H1 (cell line): Measurements from ENCODE around the gene MBNL2. TPM values are rescaled to one million over a fixed set of nuclear protein-coding genes. Genes with fewer than 3 reads are reported as not detected.

Source experiments
- CTCF ChIA-PET: fragments of 300-600 bp; sonication (Branson Sonifier 250); formaldehyde crosslinking; loops from one replicate; lab custom pipeline; 2021; ENCODE audit not compliant: partially characterized antibody; lab: Charles Lee
- POLR2A ChIA-PET: fragments of 300-600 bp; sonication (Branson Sonifier 250); formaldehyde crosslinking; loops from one replicate; lab custom pipeline; 2021; ENCODE audit warnings: inconsistent platforms; ENCODE audit not compliant: partially characterized antibody; lab: Charles Lee
- DNase-seq, 2 experiments: peaks; one replicate each; pipeline versions ENCODE4 v3.0.0 to v3.0.0-alpha.2; 2010 to 2022; ENCODE audit warnings: low spot score in 2 of 2, low read depth in 1 of 2, mixed read lengths in 1 of 2
- FAIRE-seq: peaks from 2 replicates; lab custom pipeline; 2011; peaks lifted over from hg19 to GRCh38; lab: Jason Lieb, UNC
- H2AFZ ChIP-seq: 2 replicates; pipeline ENCODE4 v1.8.1; 2012; ENCODE audit warnings: low read length, inconsistent platforms
- H2AK5ac ChIP-seq: 2 replicates; pipeline ENCODE4 v1.6.1; 2013; ENCODE audit warnings: low read depth, low read length
- H2BK120ac ChIP-seq: replicated peaks from 2 replicates; pipeline ENCODE3; 2013; ENCODE audit warnings: low read depth, low read length, inconsistent platforms
- H2BK12ac ChIP-seq: 2 replicates; pipeline ENCODE4 v1.6.1; 2013; ENCODE audit warnings: low read depth, low read length
- H2BK15ac ChIP-seq: 2 replicates; pipeline ENCODE4 v1.6.1; 2013; ENCODE audit warnings: low read length
- H2BK20ac ChIP-seq: 2 replicates; pipeline ENCODE4 v1.6.1; 2013; ENCODE audit warnings: low read length
- H2BK5ac ChIP-seq: 2 replicates; pipeline ENCODE4 v1.6.1; 2013; ENCODE audit warnings: low read depth, low read length
- H3K14ac ChIP-seq: 2 replicates; pipeline ENCODE4 v1.6.1; 2013; ENCODE audit warnings: inconsistent platforms; ENCODE audit not compliant: insufficient read length
- H3K18ac ChIP-seq: 2 replicates; pipeline ENCODE4 v1.6.1; 2013; ENCODE audit warnings: low read length; ENCODE audit errors: extremely low read depth
- H3K23ac ChIP-seq: 2 replicates; pipeline ENCODE4 v1.6.1; 2013; ENCODE audit warnings: inconsistent platforms; ENCODE audit not compliant: insufficient read length
- H3K23me2 ChIP-seq: 2 replicates; pipeline ENCODE4 v1.6.1; 2013; ENCODE audit warnings: low read depth, low read length
- H3K27ac ChIP-seq: 2 replicates; pipeline ENCODE4 v1.6.1; 2011; ENCODE audit warnings: low read depth, low read length, inconsistent platforms
- H3K27me3 ChIP-seq, 4 experiments: replicated peaks in 1 of 4; 1 replicate in 1 of 4; 2 replicates in 3 of 4; pipeline versions ENCODE4 v1.6.1 to v1.8.1; 2011 to 2013; ENCODE audit warnings: low read length in 3 of 4, mild to moderate bottlenecking in 3 of 4, inconsistent platforms in 2 of 4, mixed read lengths in 2 of 4, moderate library complexity in 1 of 4; ENCODE audit not compliant: control insufficient read depth in 3 of 4, insufficient read depth in 3 of 4; ENCODE audit errors: extremely low read depth in 1 of 4
- H3K36me3 ChIP-seq, 4 experiments: 2 replicates each; pipeline versions ENCODE4 v1.6.1 to v1.8.1; 2011 to 2013; ENCODE audit warnings: mild to moderate bottlenecking in 4 of 4, low read length in 3 of 4, moderate library complexity in 2 of 4, control low read depth in 1 of 4, inconsistent platforms in 1 of 4; ENCODE audit not compliant: insufficient read depth in 4 of 4, control insufficient read depth in 2 of 4
- H3K4ac ChIP-seq: replicated peaks from 2 replicates; pipeline ENCODE3; 2013; ENCODE audit warnings: low read length, low read depth, mixed read lengths, inconsistent platforms; ENCODE audit not compliant: insufficient read length
- H3K4me1 ChIP-seq, 4 experiments: replicated peaks in 1 of 4; 1 replicate in 1 of 4; 2 replicates in 3 of 4; pipeline versions ENCODE4 v1.6.1 to v1.8.1; 2011 to 2013; ENCODE audit warnings: low read length in 3 of 4, inconsistent platforms in 2 of 4, mixed read lengths in 1 of 4; ENCODE audit not compliant: insufficient read depth in 4 of 4, control insufficient read depth in 3 of 4
- H3K4me2 ChIP-seq, 2 experiments: 2 replicates each; pipeline versions ENCODE4 v1.6.1 to v1.8.1; 2011 to 2013; ENCODE audit warnings: low read depth in 2 of 2, low read length in 2 of 2, control low read depth in 1 of 2, inconsistent platforms in 1 of 2, mild to moderate bottlenecking in 1 of 2; ENCODE audit not compliant: insufficient read depth in 1 of 2
- H3K4me3 ChIP-seq, 4 experiments: fragments of 200-600, 300-600 bp in 1 of 4; sonication (generic), shearing (Covaris generic), sonication (Bioruptor Twin) in 1 of 4; 2 replicates each; pipeline versions ENCODE4 v1.5.1 to v1.8.1; 2011 to 2016; ENCODE audit warnings: low read length in 4 of 4, low read depth in 3 of 4, control low read depth in 2 of 4, inconsistent platforms in 2 of 4, mild to moderate bottlenecking in 2 of 4, mixed read lengths in 1 of 4, moderate library complexity in 1 of 4; ENCODE audit not compliant: insufficient read depth in 2 of 4; ENCODE audit errors: extremely low read depth in 1 of 4
- H3K56ac ChIP-seq: replicated peaks from 2 replicates; pipeline ENCODE3; 2013; ENCODE audit warnings: low read depth, mild to moderate bottlenecking, mixed read lengths, low read length, inconsistent platforms; ENCODE audit not compliant: insufficient read length
- H3K79me1 ChIP-seq: 2 replicates; pipeline ENCODE4 v1.6.1; 2013; ENCODE audit warnings: low read depth, low read length, control low read depth
- H3K79me2 ChIP-seq, 2 experiments: 2 replicates each; pipeline versions ENCODE4 v1.6.1 to v1.8.1; 2012 to 2013; ENCODE audit warnings: low read length in 2 of 2, mild to moderate bottlenecking in 2 of 2, inconsistent platforms in 1 of 2; ENCODE audit not compliant: insufficient read depth in 2 of 2, control insufficient read depth in 1 of 2
- H3K9ac ChIP-seq, 4 experiments: replicated peaks in 1 of 4; 1 replicate in 1 of 4; 2 replicates in 3 of 4; pipeline versions ENCODE4 v1.6.1 to v1.8.1; 2011 to 2013; ENCODE audit warnings: low read depth in 3 of 4, low read length in 3 of 4, control low read depth in 2 of 4, mild to moderate bottlenecking in 2 of 4, moderate library complexity in 2 of 4, inconsistent platforms in 1 of 4; ENCODE audit errors: extremely low read depth in 1 of 4
- H3K9me3 ChIP-seq, 2 experiments: 2 replicates each; pipeline versions ENCODE4 v1.6.1 to v1.8.1; 2012 to 2013; ENCODE audit warnings: mild to moderate bottlenecking in 2 of 2, moderate library complexity in 2 of 2, control low read depth in 1 of 2, inconsistent platforms in 1 of 2, low read depth in 1 of 2, low read length in 1 of 2, mixed read lengths in 1 of 2; ENCODE audit not compliant: insufficient read depth in 2 of 2
- H4K20me1 ChIP-seq, 2 experiments: replicated peaks in 1 of 2; 2 replicates each; pipeline versions ENCODE3 to v1.8.1; 2011 to 2013; ENCODE audit warnings: inconsistent platforms in 2 of 2, low read length in 2 of 2, mild to moderate bottlenecking in 1 of 2; ENCODE audit not compliant: insufficient read depth in 2 of 2, control insufficient read depth in 1 of 2
- H4K5ac ChIP-seq: 2 replicates; pipeline ENCODE4 v1.6.1; 2013; ENCODE audit warnings: low read length, low read depth, mixed read lengths, inconsistent platforms; ENCODE audit not compliant: insufficient read length
- H4K8ac ChIP-seq: 2 replicates; pipeline ENCODE4 v1.8.0; 2013; ENCODE audit warnings: mild to moderate bottlenecking, moderate library complexity, low read length, inconsistent platforms; ENCODE audit not compliant: insufficient read depth; ENCODE audit errors: extremely low read depth
- H4K91ac ChIP-seq: replicated peaks from 2 replicates; pipeline ENCODE3; 2013; ENCODE audit warnings: low read length, mixed read lengths, inconsistent platforms; ENCODE audit not compliant: insufficient read length
- CBX8 ChIP-seq: fragments of 300-800, 300-1000 bp; sonication (generic); IDR thresholded peaks from 2 replicates; pipeline ENCODE4 v1.7.1; 2016; ENCODE audit warnings: low read depth, low read length, borderline replicate concordance
- CREB1 ChIP-seq: IDR thresholded peaks from 2 replicates; pipeline ENCODE4 v1.6.1; 2012; ENCODE audit warnings: inconsistent platforms
- EP300 ChIP-seq, 2 experiments: IDR thresholded peaks; 1 replicate in 1 of 2; 2 replicates in 1 of 2; pipeline ENCODE4 v1.6.1; 2011 to 2012; ENCODE audit warnings: low read depth in 2 of 2, low read length in 2 of 2, mild to moderate bottlenecking in 2 of 2, borderline replicate concordance in 1 of 2, inconsistent platforms in 1 of 2, moderate library complexity in 1 of 2
- JUND ChIP-seq: IDR thresholded peaks from 2 replicates; pipeline ENCODE4 v1.6.1; 2011; ENCODE audit warnings: mild to moderate bottlenecking, improper control_type of control experiment, low read length
- KDM1A ChIP-seq: fragments of 200-600, 300-600 bp; sonication (generic); IDR thresholded peaks from 2 replicates; pipeline ENCODE4 v1.7.1; 2016; ENCODE audit warnings: mild to moderate bottlenecking, low read length, borderline replicate concordance
- MAFK ChIP-seq: IDR thresholded peaks from 2 replicates; pipeline ENCODE4 v1.6.1; 2012; ENCODE audit warnings: low read depth, mild to moderate bottlenecking, improper control_type of control experiment, low read length
- RAD21 ChIP-seq, 2 experiments: IDR thresholded peaks in 1 of 2; conservative IDR thresholded peaks in 1 of 2; 2 replicates each; pipeline ENCODE4 v1.6.1; 2011; ENCODE audit warnings: low read depth in 2 of 2, low read length in 2 of 2, improper control_type of control experiment in 1 of 2, inconsistent platforms in 1 of 2, mild to moderate bottlenecking in 1 of 2, moderate library complexity in 1 of 2
- RXRA ChIP-seq: IDR thresholded peaks from 2 replicates; pipeline ENCODE4 v1.6.1; 2011; ENCODE audit warnings: low read depth, mild to moderate bottlenecking, low read length, moderate library complexity; ENCODE audit not compliant: insufficient read depth
- TCF12 ChIP-seq: IDR thresholded peaks from 2 replicates; pipeline ENCODE4 v1.6.1; 2011; ENCODE audit warnings: low read depth, mild to moderate bottlenecking, low read length
- WGBS, 2 experiments: shearing (Covaris generic) in 1 of 2; methylation state at CpG; one replicate each; pipeline versions ENCODE4 v1.1.6 to v1.1.7; 2013 to 2015; ENCODE audit warnings: low lambda C conversion rate in 2 of 2, mixed read lengths in 2 of 2, inconsistent platforms in 1 of 2, low coverage in 1 of 2, missing lambda C conversion rate in 1 of 2; ENCODE audit not compliant: insufficient replicate concordance in 2 of 2, insufficient coverage in 1 of 2, insufficient read length in 1 of 2; ENCODE audit errors: extremely low coverage in 1 of 2, missing lambda C conversion rate in 1 of 2; 5-methylcytosine and 5-hydroxymethylcytosine counted together
- polyA plus RNA-seq, 7 experiments: library from polyadenylated mRNA; depleted of rRNA in 3 of 7; stranded (reverse) in 5 of 7; unstranded in 2 of 7; fragments of >200 nt in 5 of 7; fragments of 200-250 nt in 2 of 7; gene quantifications; 1 replicate in 5 of 7; 2 replicates in 1 of 7; 4 replicates in 1 of 7; pipeline versions ENCODE4 v1.2.1 to v1.2.3, GENCODE V29; 2011 to 2013; ENCODE audit warnings: missing spikeins in 2 of 7, mixed read lengths in 2 of 7
- total RNA-seq: library from RNA; stranded (reverse); fragmentation: NEBNext Ultra II Directional; extraction: Animal tissue kit (Norgen Biotek cat#: 25700); gene quantifications from 2 replicates; pipeline ENCODE4 v1.2.1, GENCODE V29; 2021
- TF ChIP-seq, protein P1 (sequence below): IDR thresholded peaks from 2 replicates; pipeline ENCODE4 v1.6.1; 2012; ENCODE audit warnings: low read length, inconsistent platforms
- TF ChIP-seq, protein P2 (sequence below): IDR thresholded peaks from 2 replicates; pipeline ENCODE4 v1.6.1; 2012; ENCODE audit warnings: inconsistent platforms

MBNL2 gene
- total and polyA plus RNA-seq, 2 of the 8 experiments (the other 6 are each of a cell fraction or from before 2014, with no cell fraction given), result 1.0 to 2.6 TPM

DNA sequence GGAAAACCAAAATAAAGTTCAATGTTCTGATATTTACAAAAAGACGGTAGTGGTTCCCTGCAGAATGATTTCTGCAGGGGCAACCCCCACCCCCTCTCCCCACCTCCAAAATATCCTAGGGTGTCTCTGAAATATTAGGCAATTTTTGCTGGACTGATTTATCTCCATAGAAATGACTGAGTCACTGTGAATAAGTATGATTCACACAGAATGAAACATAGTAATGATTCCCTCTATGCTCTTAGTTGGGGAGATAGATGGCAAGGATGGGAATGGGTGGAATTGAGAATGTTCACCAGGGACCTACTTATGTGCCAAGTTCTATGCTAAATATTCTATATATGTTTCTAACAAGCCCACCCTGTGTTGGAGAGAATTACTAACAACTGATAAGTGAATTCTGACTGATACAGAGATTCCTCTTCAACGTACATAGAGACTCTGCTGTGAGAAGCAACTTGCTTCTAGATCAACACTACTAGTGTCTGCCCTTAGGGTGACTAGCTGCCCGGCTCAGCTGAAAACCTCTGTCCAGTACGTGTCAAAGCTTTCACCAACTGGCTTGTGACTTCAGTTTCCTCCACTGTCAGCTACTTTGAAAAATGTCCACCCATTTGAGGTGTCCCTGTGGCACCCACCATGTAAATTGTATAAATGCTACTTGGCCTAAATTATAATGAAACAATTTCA, 173.5 kb downstream of the MBNL2 start:
- H4K8ac ChIP-seq, result no peak overlapping the region
- H3K9ac ChIP-seq, result no peak overlapping the region
- no peak overlapping the region for H3K14ac ChIP-seq
- H3K27ac ChIP-seq, result no peak overlapping the region
- no peaks in the 10 kb centered on the region for H3K9me3 ChIP-seq
- WGBS, 2 experiments, result 85% methylated on average over 4 of the region's 4 CpGs; no CpG with 5 or more reads in 1 of the 2 experiments
- no peaks in the 10 kb centered on the region for H4K20me1 ChIP-seq
- ChIA-PET CTCF (no interaction called here), POLR2A (no interaction called here)
- H3K79me2 ChIP-seq, result no peaks in the 10 kb centered on the region
- no peaks in the 10 kb centered on the region for H3K23me2 ChIP-seq
- H2BK20ac ChIP-seq, result no peak overlapping the region
- H3K4me2 ChIP-seq, result no peak overlapping the region
- no peak overlapping the region for H2BK12ac ChIP-seq
- no peaks in the 10 kb centered on the region for H3K4me1 ChIP-seq
- no peak overlapping the region for H2AK5ac ChIP-seq
- no peak overlapping the region for H3K18ac ChIP-seq
- H3K4ac ChIP-seq, result no peak overlapping the region
- H2BK5ac ChIP-seq, result no peak overlapping the region
- H4K91ac ChIP-seq, result no peak overlapping the region
- H2BK15ac ChIP-seq, result no peak overlapping the region
- no peak for FAIRE-seq
- no peaks in the 10 kb centered on the region for H3K36me3 ChIP-seq
- H3K23ac ChIP-seq, result no peak overlapping the region
- no peak overlapping the region for H2BK120ac ChIP-seq
- no peak for DNase-seq
- no peak overlapping the region for H4K5ac ChIP-seq
- H3K56ac ChIP-seq, result no peak overlapping the region
- no peaks in the 10 kb centered on the region for H3K79me1 ChIP-seq
- H3K4me3 ChIP-seq, result no peak overlapping the region
- no peaks in the 10 kb centered on the region for H3K27me3 ChIP-seq
- H2AFZ ChIP-seq, result no peak overlapping the region
- TF ChIP-seq MAFK (no peak), CREB1 (no peak), EP300 (IDR thresholded peaks at IDR 0.05; ENCODE audit: borderline replicate concordance in 1 of 2, low read depth in 2 of 2, low read length in 2 of 2) (no peak), CBX8 (no peak), JUND (no peak), RXRA (no peak), KDM1A (no peak), TCF12 (no peak), RAD21 (IDR thresholded peaks at IDR 0.05 in 1 of 2, conservative IDR thresholded peaks at IDR 0.05 in 1 of 2; ENCODE audit: low read depth in 2 of 2, low read length in 2 of 2) (no peak)
- TF ChIP-seq, protein P1, sequence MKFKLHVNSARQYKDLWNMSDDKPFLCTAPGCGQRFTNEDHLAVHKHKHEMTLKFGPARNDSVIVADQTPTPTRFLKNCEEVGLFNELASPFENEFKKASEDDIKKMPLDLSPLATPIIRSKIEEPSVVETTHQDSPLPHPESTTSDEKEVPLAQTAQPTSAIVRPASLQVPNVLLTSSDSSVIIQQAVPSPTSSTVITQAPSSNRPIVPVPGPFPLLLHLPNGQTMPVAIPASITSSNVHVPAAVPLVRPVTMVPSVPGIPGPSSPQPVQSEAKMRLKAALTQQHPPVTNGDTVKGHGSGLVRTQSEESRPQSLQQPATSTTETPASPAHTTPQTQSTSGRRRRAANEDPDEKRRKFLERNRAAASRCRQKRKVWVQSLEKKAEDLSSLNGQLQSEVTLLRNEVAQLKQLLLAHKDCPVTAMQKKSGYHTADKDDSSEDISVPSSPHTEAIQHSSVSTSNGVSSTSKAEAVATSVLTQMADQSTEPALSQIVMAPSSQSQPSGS, result no peak
- TF ChIP-seq, protein P2, sequence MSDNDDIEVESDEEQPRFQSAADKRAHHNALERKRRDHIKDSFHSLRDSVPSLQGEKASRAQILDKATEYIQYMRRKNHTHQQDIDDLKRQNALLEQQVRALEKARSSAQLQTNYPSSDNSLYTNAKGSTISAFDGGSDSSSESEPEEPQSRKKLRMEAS, result no peak
